Gastroesophageal sphincter (tissue), 3 donors: ENCODE data around the gene FER.

Source experiments
- POLR2AphosphoS5 ChIP-seq: sonication (generic); formaldehyde crosslinking; IDR thresholded peaks from one replicate; pipeline ENCODE4 v1.6.1; 2017; ENCODE audit warnings: antibody characterized with exemption
- TF ChIP-seq, protein P1 (sequence below), 4 experiments: fragments of 200-600 bp in 2 of 4; fragments of 450-650 bp in 2 of 4; sonication (generic) in 1 of 4; IDR thresholded peaks; one replicate each; pipeline ENCODE4 v1.5.1; 2017 to 2019; ENCODE audit warnings: antibody characterized with exemption in 4 of 4, mild to moderate bottlenecking in 2 of 4, moderate library complexity in 2 of 4

DNA sequence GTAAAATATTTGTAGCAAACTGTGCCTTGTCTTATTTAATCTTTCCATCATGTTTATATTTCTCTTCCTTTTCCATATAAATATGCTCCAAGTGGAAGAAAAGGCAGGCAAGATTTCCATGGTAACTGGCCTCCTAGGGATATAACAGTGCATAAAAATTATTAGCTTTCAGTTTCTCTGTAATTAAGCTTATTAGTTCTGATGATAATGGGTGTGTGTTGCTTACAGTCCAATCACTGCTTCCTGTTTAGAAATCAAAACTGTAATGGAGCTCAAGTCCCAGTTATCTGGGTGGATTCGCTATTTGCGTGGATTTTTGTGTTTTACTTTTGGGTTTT, 449.1 kb downstream of the FER start:
- TF ChIP-seq, protein P1, sequence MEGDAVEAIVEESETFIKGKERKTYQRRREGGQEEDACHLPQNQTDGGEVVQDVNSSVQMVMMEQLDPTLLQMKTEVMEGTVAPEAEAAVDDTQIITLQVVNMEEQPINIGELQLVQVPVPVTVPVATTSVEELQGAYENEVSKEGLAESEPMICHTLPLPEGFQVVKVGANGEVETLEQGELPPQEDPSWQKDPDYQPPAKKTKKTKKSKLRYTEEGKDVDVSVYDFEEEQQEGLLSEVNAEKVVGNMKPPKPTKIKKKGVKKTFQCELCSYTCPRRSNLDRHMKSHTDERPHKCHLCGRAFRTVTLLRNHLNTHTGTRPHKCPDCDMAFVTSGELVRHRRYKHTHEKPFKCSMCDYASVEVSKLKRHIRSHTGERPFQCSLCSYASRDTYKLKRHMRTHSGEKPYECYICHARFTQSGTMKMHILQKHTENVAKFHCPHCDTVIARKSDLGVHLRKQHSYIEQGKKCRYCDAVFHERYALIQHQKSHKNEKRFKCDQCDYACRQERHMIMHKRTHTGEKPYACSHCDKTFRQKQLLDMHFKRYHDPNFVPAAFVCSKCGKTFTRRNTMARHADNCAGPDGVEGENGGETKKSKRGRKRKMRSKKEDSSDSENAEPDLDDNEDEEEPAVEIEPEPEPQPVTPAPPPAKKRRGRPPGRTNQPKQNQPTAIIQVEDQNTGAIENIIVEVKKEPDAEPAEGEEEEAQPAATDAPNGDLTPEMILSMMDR (IDR thresholded peaks at IDR 0.05), result no peak
- TF ChIP-seq POLR2AphosphoS5, result no peak
